GM10266 (cell line): ENCODE results near the gene TFF1.

Source experiments
- DNase-seq: peaks from one replicate; pipeline ENCODE4 v3.0.0; 2012; ENCODE audit errors: extremely low spot score
- CTCF ChIP-seq: IDR thresholded peaks from 2 replicates; pipeline ENCODE4 v1.5.1; 2012; ENCODE audit warnings: mild to moderate bottlenecking, low read depth; ENCODE audit not compliant: control insufficient read depth, insufficient read depth; ENCODE audit errors: missing control alignments

Gene TFF1

GRCh38 chr21:42387164-42387563, 20.8 kb upstream of the TFF1 start:
- no peak for DNase-seq

GRCh38 chr21:42386034-42386591, 19.8 kb upstream of the TFF1 start:
- no peak for TF ChIP-seq CTCF
- no peak for DNase-seq

More at GRCh38 chr21:42387164-42387563, 20.8 kb upstream of the TFF1 start:
- TF ChIP-seq CTCF: no peak

GRCh38 chr21:42385619-42386018, 19.3 kb upstream of the TFF1 start:
- no peak for DNase-seq
- TF ChIP-seq CTCF: no peak

GRCh38 chr21:42384989-42385388, 18.7 kb upstream of the TFF1 start:
- TF ChIP-seq CTCF: no peak
- DNase-seq: no peak

DNA sequence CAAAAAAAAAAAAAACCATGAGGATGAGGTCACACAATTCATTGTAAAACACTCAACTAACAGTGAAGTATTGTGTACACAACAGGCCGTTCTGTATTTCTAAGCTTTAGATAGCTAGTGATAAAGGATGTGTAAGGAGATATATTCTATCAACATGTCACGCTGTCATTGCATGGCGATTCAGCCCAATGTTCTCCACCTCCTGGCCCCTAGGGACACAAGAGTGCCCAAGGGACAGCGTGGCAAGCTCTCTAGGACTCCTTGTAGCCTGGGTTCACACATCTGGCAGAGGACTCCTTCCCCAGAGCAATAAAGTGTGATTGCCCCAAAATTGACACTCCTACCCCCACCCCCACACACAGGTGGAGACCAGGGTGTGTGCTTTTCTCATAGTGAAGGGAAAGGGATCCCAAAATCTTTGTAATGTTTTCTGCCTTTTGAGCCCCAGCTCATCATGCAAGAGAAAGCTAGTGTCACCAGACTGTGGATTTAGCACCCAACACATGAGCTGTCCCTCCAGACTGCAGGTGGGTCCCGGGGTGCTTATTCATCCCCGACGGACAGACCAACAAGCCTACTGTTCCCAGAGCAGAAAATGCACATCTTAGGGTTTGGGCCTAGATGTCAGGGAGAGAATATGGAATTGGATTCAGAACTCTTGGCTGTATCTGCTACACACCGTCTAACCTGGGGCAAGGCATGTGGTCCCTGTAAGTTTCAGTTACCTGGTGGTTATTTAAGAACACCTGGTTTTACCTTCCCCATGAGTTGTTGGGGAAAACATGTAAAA, 18.0 kb upstream of the TFF1 start:
- DNase-seq: no peak
- no peak for TF ChIP-seq CTCF

- no peak for DNase-seq
- TF ChIP-seq CTCF: no peak
Observed at GRCh38 chr21:42383331-42383730, 17.0 kb upstream of the TFF1 start.

DNA sequence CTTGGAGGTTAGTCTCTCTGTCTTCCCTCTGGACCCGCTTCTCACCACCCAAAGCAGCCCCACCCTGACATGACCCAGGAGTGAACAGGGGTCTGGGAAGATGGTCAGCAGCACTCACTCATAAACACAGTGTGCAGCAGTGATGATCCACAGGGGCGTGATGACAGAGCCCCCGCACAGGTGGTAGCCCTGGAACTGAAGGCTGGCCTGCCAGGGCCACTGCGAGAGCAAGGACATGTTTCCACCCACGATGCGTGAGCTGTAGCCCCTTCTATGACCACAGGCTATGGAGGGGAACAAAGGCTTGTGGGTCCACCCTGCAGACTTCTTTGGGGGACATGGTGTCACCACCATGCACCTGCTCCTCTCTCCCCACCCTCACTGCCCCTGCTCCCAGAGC, 16.6 kb upstream of the TFF1 start:
- no peak for DNase-seq
- TF ChIP-seq CTCF: no peak
